ENCODE results near the gene FOXP1.
"Not testable (repeated sequence)": the region's sequence is repeated elsewhere in the genome, so short reads cannot be mapped to it uniquely, and the experiment has no call there.

The FOXP1 gene

DNA sequence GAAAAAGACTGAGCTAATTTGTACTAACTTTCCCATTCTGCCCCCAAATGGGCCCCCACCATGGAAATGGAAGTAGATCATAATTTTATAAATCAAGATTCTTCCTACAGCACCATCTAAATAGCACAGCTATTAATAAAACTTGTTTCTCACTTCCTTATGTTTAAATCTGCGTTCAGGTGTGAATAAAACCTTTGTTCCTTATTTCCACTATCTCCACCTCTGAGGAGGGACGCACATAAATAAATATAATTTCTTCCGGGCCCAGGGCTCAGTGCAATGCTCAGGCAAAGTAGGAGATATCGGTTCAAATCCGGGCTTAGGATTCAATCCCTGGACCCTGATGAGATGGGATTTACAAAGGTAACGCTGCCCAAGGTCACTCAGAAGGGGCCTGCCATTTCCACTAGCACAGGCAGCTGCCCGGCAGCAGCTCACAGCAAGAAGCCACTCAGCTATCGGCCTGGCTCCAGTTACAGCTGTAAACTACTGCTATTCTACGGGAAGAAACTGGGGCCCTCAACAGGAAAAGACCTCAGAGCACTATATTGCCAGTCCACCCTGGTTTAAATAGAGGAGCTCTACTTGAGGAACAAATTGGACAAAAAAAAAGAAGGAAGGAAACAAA is 52.5 kb downstream of the FOXP1 start:
- no peak for DNase-seq (ENCODE audit: low read depth in 2 of 2)

DNA sequence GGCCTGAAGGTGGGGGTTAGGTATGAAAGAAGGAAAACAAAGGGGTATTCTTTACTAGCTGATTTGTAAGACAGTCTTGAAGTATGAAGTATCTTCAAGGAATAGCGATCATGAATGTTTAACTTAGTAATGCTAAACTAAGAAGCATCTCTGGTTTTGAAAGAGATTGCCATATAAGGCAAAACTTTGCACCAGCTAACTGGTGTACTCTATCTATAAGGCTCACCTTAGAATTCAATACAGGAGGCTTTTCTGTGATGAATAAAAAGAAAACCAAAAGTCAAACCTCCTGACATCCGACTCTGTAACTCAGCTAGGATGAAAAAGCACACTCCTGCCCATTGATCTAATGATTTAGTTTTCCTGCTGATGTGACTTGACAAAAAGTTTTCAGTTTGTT is 54.7 kb downstream of the FOXP1 start:
- DNase-seq (ENCODE audit: low read depth in 2 of 2), result no peak

DNA sequence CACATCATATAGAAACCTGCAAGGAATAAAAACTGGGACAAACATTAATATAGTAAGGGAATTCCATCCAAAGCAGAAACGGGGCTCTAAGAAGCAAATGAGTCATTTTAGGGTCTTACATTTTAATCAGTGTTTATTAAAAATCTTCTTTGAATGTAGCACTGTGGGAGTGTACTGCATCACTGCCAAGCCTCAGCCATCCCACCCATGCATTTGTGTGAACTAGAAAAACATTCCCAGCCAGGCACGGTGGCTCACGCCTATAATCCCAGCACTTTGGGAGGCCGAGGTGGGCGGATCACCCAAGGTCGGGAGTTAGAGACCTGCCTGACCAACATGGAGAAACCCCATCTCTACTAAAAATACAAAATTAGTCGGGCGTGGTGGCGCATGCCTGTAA is 57.1 kb downstream of the FOXP1 start:
- DNase-seq (ENCODE audit: low read depth in 2 of 2), result not testable (repeated sequence)

DNA sequence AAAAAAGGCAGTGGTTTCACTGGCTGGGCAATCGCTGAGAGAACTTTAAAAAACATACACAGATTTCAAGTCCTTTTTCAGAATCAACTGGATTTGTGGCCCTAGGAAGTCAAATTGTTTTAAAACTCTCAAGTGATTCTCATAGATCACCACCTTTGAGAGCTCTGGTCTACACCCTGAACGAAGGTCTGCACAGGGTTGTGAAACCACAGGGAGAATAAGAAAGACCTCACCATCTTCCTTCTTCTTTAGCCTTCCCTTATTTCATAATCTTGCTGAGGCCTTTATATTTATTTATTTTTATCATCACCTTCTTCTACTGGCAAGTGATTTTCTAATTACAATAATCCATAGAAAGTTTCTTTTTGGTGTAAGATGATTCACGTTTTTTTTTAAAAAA is 58.1 kb downstream of the FOXP1 start:
- no peak for DNase-seq (ENCODE audit: low read depth in 2 of 2)

DNA sequence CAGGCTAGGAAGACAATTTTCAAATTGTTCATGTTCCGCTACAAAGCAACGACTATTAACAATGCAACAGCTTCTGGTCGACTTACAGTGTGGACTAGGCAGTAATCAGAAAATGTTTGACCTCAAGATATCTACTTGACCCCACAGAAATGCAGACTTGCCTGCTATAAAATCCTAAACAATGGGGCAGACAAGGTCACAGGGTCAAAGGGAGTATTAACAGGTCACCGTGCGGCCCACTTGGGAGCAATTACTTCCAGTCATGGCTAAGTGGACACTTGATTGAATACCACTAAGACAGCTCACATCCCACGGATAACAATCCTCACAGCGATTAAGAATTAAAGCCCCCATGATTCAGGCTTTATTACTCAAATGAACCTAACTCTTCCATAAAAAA is 58.9 kb downstream of the FOXP1 start:
- no peak for DNase-seq (ENCODE audit: low read depth in 2 of 2)

DNA sequence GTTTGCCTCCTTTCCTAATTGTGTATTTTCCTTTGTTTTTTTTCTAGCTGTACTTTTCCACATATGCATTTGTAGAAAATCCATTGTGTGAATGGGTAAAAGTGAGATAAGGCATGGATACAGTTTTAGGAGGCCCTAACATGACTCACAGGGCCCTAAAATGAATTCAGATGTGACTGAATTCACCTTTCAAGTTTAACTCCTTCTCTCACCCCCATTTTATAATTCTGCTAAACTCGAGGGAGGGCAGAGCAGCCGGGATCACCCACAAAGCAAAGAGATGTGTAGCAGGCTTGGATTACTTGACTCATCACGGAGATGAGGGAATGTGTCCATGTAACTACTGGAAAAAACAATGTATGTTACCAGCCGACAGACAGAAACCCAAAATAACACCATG is 59.9 kb downstream of the FOXP1 start:
- DNase-seq (ENCODE audit: low read depth in 2 of 2), result no peak

DNA sequence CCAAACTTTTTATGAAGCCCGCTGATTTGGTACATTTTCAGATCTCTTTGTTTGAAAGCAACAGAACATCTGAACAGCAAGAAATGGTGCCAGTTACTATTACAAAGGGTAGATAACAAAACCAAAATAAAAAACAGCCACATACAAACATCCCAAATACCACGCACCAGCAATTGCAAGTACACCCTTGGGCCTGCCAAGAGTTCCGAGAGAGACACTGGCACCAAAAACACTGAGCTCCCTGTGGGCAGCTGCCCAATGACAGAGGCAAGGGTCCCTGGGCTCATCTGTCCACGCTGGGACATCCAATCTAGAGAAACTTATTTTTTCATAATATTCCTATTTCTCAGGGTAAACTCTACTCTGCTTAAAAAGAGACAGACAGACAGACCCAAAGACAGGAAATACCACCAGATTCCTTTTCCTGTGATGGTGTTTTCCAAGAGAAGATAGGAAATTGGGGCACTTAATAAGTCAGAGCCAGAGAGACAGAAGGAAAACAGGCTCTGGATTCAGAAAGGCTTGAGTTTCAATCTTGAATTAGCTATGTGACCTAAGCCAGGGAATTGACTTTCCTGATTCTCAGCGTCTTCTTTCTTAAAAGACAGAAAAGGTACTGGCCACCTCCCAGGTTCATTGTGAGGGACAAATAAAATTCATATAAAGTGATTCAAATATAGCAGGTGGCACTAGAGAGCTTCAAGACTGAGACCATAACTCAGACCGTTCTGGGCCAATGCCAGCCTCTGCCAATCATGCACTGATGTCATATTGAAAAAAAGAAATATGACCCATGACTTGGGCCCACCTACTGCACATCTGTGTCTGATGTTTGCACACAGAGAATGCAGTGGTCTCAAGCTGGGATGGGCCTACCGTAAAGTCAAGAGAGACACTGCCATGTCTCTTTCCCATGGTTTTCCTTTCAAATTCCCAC is 61.3 kb downstream of the FOXP1 start:
- DNase-seq (ENCODE audit: low read depth in 2 of 2), result no peak

DNA sequence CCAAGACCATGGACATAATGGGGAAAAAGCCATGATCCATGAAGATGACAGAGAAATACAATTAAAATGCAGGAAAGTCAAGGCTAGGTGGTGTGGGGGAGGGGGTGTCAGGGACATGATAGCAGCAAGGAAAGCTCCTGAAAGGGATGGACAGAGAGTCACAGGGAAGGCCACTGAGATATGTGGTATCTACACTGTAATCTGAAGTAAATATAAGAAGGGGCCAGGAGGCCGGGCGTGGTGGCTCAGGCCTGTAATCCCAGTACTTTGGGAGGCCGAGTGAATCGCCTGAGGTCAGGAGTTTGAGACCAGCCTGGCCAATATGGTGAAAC is 62.5 kb downstream of the FOXP1 start:
- DNase-seq (ENCODE audit: low read depth in 2 of 2), result no peak

DNA sequence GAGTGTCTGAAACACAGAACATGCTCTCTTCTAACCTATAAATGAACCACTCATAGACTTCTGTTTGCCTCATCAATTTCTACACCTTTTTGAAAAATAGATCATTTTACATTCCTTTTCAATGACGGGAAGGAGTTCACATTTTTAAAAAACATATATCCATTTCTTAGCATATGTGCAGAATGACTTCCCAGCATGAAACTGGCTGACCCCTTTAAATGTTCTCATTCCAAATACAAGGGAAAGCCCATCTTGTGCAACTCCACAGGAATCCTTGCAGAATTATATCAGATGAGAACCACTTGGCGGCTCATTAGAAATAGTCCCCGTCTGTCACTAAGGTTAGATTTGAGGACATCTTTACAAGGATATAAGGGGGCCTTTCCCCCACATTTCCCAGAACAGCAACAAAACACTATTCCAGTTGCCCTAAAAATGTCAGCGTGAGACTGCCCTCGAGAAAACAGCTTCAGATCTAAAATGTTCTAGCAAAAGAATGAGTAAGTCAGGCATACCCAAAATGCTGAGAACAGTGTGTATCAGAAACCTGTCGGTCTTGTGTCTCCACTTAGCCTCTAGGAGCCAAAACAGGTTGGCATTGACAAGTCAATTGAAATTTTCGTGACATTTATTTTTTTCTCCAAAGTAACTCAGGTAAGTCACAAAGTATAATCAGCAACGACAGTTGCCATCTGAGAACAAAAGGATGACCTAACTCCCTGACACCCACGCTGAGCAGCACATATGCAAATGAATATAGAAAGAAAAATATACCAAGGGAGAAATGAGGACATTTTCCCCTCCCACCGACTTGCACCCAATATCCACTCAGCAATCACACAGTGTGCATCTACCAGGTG is 63.1 kb downstream of the FOXP1 start:
- DNase-seq (ENCODE audit: low read depth in 2 of 2), result no peak

DNA sequence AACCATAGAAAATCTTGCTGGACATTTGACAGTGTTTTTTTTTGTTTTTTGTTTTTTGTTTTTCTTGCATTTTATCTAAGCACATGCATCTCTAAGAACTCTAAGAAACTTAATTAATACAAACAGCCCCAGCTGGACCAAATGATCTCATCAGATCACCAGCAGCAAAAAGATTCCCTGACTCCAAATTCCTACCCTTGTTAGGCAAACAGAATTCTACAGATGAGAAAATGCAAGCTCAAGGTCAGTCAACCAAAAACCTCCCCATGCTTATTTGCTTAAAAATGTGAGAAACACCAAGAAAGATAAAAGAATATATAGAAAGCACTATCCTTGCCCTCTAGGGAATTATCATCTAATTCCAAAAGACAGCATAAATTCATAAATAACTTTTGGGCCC is 65.4 kb downstream of the FOXP1 start:
- no peak for DNase-seq (ENCODE audit: low read depth in 2 of 2)

DNA sequence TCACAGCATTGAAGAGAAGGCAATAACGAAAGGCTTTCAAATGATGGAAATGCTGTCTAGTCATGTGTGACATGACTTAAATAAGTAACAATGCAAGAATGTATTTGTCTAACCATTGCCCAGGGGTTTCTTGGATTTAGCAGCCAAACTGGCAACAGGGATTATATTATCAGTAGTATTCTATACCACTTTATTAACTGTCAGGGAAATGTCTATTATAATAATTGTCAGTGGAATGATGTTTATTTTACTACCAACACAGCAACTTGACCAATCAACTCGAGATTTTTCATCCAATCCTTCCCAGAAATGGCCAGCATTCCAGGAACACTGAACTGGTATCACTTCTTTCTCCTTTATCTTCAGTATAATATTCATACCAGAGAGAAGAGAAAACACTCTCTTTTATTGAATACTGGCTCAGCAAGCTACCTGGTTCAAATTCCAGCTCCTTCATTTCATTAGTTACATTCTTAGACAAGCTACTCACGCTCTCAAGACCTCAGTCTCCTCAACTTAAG is 66.2 kb downstream of the FOXP1 start:
- DNase-seq (ENCODE audit: low read depth in 2 of 2), result no peak

DNA sequence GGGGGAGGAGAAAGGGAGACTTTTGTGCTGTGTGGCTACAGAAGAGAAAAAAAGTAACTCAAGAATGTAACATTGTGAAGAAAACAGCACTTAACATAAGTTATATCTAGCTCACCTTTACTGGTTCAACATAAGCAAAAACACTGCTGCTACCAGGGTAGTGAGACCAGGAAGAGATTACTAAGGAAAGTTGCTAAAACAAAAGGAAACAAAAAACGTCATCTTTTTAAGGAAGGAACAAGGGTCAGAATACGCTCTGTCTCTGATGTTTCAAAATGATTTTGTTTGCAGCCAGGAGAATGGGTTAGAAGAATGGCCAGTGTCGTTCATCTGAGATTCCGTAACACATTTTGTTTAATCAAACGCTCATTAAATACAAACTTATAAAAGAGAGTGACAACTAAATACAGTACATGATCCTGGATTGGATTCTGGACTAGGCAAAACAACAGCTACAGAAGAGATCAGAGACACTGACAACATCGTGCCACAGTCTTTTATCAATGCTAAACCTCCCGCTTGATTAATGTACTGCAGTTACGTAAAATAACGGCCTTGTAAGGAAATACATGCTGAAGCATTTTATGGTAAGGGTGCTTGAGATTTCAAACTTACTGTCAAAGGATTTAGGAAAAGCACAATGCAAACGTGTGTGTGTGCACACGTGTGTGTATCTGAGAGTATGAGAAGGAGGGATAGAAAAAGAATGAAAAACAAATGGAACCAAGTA is 67.7 kb downstream of the FOXP1 start:
- DNase-seq (ENCODE audit: low read depth in 2 of 2), result no peak

DNA sequence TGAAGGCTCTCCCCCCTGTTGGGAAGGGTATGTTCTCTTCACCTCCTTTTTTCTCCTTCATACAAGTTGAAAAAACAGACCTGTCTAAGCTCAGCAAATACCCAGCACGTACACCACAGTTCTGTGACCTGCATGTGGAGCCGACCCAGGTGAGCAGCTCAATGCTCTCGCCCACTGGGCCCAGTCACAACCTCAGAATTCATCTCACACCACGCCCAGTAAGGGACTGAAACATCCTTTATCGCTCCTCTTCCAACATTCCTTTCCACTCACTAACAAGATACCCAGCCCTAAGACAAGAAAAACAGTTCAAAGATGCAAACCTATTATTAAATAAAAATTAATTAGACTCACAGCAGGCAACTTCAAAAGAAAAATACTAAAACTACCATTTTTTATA is 68.9 kb downstream of the FOXP1 start:
- no peak for DNase-seq (ENCODE audit: low read depth in 2 of 2)

DNA sequence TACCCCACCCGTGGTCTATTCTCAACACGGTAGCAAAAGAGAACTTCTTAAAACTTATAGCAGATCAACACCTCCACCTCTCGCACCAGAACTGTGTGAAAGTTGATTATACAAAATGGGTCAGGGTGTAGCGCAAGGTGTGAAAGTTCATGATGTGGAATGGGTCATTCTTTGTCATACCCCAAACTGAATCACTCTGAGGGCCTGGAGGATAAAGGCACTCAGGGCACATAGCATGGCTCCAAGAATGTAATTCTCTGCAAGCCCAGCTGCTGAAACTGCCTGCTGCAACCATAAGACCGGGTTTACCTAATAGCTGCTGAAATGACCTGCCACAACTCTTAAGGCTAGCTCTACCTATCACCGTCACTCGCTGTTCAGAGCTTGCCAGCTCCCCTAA is 70.0 kb downstream of the FOXP1 start:
- DNase-seq (ENCODE audit: low read depth in 2 of 2), result no peak

DNA sequence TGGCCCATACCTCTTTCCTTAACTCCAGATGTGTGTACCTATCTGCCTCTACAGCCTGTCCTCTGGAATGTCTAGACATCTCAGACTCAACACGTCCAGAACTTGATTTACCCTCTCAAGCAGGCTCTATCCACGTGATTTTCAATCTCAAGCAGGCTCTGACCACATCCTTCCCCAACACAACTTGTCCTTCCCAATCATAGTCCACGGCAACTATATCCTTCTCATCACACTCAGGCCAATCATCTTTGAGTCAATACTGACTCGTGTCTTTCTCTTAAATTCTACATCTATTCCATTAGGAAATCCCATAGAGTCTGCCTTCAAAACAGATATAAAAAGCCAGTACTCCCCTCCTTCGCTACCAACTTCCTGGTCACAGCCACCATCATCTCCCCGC is 70.4 kb downstream of the FOXP1 start:
- DNase-seq (ENCODE audit: low read depth in 2 of 2), result no peak

DNA sequence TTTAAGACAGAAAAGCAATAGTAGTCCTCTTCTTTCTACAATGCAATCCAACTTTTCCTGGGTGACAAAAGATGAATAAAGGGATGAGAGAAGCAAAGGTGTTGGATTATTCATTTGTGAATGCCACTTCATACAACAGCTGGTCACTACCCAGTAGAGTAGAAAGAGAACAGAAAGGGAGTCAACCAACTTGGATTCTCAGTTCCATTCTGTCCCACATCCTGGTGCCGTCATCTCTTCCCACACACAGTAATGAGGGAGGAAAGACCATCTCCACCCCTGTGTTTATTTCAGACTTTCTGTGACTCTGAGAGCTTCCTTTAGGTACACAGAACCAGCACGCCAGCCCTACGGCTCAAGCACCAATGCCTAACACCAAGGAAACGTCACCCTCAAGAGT is 71.0 kb downstream of the FOXP1 start:
- no peak for DNase-seq (ENCODE audit: low read depth in 2 of 2)

DNA sequence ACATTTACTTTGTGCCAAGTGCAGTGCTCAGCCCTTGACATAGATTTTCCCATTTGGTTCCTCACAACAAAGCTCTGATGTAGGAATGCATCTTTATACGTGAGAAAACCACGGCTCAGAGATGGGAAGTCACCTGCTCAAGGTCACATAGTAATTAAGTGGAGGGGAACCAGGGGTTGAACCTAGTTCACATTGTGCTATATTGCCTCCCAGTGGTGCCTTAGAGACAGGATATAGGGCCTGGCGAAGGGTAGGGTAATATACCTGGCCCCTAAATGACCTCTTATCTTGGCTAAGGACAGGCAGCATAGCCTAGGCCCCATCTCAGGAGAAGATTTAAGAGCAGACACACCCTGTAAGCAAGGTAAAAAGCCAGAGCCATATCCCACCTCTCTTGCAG is 71.5 kb downstream of the FOXP1 start:
- DNase-seq (ENCODE audit: low read depth in 2 of 2), result peak in 1 of 2 donors; percentile 39

DNA sequence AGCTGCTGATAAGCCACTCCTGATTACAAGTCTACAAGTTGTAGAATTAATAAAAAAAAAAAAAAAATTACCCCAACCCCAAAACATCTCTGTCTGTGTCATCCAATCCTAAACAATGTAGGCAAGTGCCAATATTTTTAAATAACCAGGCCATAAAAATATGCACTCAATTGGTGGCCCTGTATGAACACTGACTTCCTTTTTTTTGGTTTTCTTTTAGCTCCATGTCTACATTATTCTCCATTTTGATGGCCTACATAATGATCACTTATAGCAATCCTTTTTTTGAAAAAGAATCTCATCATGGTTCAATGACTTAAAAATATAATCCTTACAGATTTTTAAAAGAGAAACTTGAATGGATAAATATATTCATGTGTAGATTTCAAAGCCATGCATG is 72.1 kb downstream of the FOXP1 start:
- no peak for DNase-seq (ENCODE audit: low read depth in 2 of 2)

DNA sequence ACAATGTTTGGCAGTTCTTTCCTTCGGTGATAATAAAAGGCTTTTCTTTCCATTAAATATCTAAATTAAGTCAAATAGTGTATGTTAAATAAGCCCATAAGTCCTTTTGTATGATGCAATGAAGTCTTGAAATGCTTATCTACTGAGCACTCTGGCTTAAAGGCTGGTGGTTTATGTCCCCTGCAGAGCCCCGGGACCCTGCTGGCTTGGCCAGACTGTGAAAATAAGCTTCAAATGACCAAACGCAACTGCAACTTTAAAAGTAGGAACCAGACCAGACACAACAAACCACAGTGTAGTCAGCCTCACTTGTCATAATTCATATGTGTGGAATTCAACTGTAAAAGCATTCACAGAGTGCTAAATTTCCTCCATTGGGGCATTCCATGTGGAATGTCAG is 72.5 kb downstream of the FOXP1 start:
- DNase-seq (ENCODE audit: low read depth in 2 of 2), result no peak

DNA sequence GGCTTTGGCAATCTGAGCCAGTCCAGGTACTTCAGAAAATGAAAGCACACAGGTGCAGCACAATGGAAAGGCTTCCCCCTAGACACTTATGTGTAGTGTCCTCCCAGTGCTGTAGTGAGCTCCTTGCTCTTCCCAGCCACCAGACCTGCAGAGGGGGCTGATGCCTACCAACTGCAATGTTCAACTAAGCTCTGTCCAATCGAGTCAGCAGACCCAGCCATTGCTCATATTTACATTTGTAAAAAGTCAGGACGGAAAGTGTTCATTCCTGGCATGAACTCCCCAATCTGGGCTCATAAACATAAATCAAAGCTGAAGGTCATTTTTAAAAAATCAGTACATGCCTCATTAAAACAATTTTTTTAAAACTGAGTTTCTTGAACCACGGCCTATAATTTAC is 73.0 kb downstream of the FOXP1 start:
- no peak for DNase-seq (ENCODE audit: low read depth in 2 of 2)

DNA sequence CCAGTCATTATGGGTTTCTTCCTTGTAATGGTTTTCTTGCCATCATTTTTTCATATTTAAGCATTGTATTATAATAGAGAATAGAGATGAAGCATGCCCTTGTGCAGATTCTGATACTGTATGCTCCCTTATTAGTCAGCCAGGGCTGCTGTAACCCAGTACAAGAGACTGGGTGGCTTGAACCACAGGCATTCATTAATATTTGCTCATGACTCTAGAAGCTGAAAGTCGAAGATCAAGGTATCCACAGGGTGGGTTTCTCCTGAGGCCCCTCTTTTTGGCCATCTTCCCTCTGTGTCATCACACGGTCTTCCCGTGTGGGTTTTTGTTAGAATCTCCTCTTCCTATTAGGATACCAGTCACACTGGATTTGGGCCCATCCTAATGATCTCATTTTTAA is 74.5 kb downstream of the FOXP1 start:
- no peak for DNase-seq (ENCODE audit: low read depth in 2 of 2)

Measured in stimulated activated CD8-positive, alpha-beta memory T cell treated with anti-CD3 and anti-CD28 coated beads, Interleukin-7, amount 100 ng/mL, for 4 hours (primary cell).